MCF 10A (cell line): Measurements from ENCODE around the gene SLC10A7. TPM values are rescaled to one million over a fixed set of nuclear protein-coding genes. Genes with fewer than 3 reads are reported as not detected.

Experiments used
- BruUV-seq: library from RNA; stranded (reverse); fragments of 400-500 nt; replicated peaks from 2 replicates; lab custom pipeline; 2021; lab: Mats Ljungman, UMichigan
- CTCF ChIA-PET: fragments of 300-600 bp; sonication (Branson Sonifier 250); formaldehyde crosslinking; extraction: SDS; loops from one replicate; lab custom pipeline; 2021; ENCODE audit warnings: antibody characterized with exemption, inconsistent platforms; lab: Yijun Ruan, JAX
- POLR2A ChIA-PET: fragments of 300-600, 350-650 bp; sonication (Branson Sonifier 250); formaldehyde crosslinking; extraction: SDS; loops from one replicate; lab custom pipeline; 2020; ENCODE audit warnings: antibody characterized with exemption, inconsistent platforms; lab: Yijun Ruan, JAX
- DNase-seq: peaks from one replicate; pipeline ENCODE4 v3.0.0-alpha.2; 2018; ENCODE audit not compliant: unreplicated experiment
- H3K27ac Mint-ChIP-seq: one replicate; pipeline ENCODE4 v1.8.0; 2022; ENCODE audit warnings: mild to moderate bottlenecking, low read depth, mixed read lengths; ENCODE audit not compliant: unreplicated experiment
- H3K27me3 Mint-ChIP-seq: one replicate; pipeline ENCODE4 v1.8.0; 2022; ENCODE audit warnings: mixed read lengths; ENCODE audit not compliant: insufficient read depth, unreplicated experiment
- H3K36me3 Mint-ChIP-seq: one replicate; pipeline ENCODE4 v1.8.0; 2022; ENCODE audit warnings: mild to moderate bottlenecking, moderate library complexity, mixed read lengths; ENCODE audit not compliant: insufficient read depth, unreplicated experiment
- H3K4me1 Mint-ChIP-seq: one replicate; pipeline ENCODE4 v1.8.0; 2022; ENCODE audit warnings: mixed read lengths; ENCODE audit not compliant: insufficient read depth, unreplicated experiment
- H3K4me3 Mint-ChIP-seq: one replicate; pipeline ENCODE4 v1.8.0; 2022; ENCODE audit warnings: mild to moderate bottlenecking, moderate library complexity, mixed read lengths; ENCODE audit not compliant: unreplicated experiment
- H3K9me3 Mint-ChIP-seq: one replicate; pipeline ENCODE4 v1.8.0; 2022; ENCODE audit warnings: mixed read lengths; ENCODE audit not compliant: unreplicated experiment
- intact Hi-C: fragments of 100-400 bp; cut with micrococcal nuclease; formaldehyde crosslinking; loops from 2 replicates; pipeline ENCODE4 v1.14.1; 2022
- total RNA-seq: library from RNA; stranded (reverse); gene quantifications from 2 replicates; pipeline ENCODE4 v1.2.3, GENCODE V29; 2022
- TF ChIP-seq, protein P1 (sequence below): fragments of 200-600 bp; IDR thresholded peaks from one replicate; pipeline ENCODE4 v1.8.0; 2022; ENCODE audit warnings: antibody characterized with exemption, mild to moderate bottlenecking; ENCODE audit not compliant: unreplicated experiment

SLC10A7 gene
- total RNA-seq, 1 experiment from 2014 or later = 23.0 TPM

DNA sequence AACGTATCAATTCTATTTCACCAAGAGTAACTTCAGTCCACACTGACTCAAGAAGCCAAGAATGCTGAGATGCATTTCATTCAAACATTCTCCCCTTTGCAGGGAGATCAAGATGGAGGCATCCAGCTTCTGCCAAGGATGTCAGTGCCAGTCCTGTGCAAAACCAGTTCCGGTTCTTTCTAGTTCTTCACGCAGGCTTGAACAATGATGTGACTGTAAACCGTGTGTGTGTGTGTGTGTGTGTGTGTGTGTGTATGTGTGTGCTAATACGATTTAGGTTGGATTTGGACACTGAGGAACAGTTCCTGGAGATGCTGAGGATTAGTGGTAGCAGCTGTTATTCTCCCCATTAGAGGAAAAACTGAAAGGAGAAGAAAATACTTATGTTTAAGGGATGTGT lies 307.5 kb downstream of the SLC10A7 start, which contains the start of gene REELD1:
Gene REELD1 (plus strand): TSS at position 301 of the 400 bp plus-strand sequence. CDS start 2,415 bp downstream, outside the sequence.
- Mint-ChIP-seq H3K27ac (no peak within 1 kb of the TSS), H3K27me3 (peaks cover 10% of the 10 kb centered on the region)
- no TSS peak for BruUV-seq

DNA sequence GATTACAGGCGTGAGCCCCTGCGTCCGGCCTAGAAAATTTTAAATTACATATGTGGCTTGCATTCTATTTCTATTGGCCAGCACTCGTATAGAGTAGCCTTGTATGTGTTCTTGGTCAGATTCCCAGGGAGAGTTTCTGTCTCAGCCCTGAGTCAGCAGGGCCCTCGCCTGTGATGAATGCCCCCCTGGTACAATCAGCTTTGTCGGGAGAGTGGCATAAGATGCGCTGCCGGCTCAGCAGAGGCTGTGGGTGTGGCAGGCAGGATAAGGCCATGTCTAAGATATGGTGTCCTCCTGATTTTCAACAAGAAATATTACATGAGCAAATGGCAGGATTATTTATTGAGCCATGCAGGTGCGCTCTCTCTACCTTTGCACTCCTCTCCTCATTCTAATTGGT lies 309.0 kb downstream of the SLC10A7 start:
- ChIA-PET CTCF (no interaction called here), POLR2A (no interaction called here)
- intact Hi-C loops = no loop called here
- TF ChIP-seq, protein P1, sequence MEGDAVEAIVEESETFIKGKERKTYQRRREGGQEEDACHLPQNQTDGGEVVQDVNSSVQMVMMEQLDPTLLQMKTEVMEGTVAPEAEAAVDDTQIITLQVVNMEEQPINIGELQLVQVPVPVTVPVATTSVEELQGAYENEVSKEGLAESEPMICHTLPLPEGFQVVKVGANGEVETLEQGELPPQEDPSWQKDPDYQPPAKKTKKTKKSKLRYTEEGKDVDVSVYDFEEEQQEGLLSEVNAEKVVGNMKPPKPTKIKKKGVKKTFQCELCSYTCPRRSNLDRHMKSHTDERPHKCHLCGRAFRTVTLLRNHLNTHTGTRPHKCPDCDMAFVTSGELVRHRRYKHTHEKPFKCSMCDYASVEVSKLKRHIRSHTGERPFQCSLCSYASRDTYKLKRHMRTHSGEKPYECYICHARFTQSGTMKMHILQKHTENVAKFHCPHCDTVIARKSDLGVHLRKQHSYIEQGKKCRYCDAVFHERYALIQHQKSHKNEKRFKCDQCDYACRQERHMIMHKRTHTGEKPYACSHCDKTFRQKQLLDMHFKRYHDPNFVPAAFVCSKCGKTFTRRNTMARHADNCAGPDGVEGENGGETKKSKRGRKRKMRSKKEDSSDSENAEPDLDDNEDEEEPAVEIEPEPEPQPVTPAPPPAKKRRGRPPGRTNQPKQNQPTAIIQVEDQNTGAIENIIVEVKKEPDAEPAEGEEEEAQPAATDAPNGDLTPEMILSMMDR = no peak
- no peak overlapping the region for H3K4me3 Mint-ChIP-seq
- DNase-seq = no peak
- H3K36me3 Mint-ChIP-seq = no peaks in the 10 kb centered on the region
- H3K4me1 Mint-ChIP-seq = no peaks in the 10 kb centered on the region
- no TSS peak for BruUV-seq
- no peak overlapping the region for H3K27ac Mint-ChIP-seq
- no peaks in the 10 kb centered on the region for H3K9me3 Mint-ChIP-seq
- peaks cover 13% of the 10 kb centered on the region for H3K27me3 Mint-ChIP-seq

More for the DNA sequence above, 307.5 kb downstream of the SLC10A7 start, which contains the start of gene REELD1:
- TF ChIP-seq, protein P1 = no peak
- Mint-ChIP-seq H3K36me3 (no peaks in the 10 kb centered on the region), H3K4me3 (no peak within 1 kb of the TSS), H3K4me1 (no peaks in the 10 kb centered on the region), H3K9me3 (no peaks in the 10 kb centered on the region)
- CTCF ChIA-PET = interaction anchor here (0.6 kb wide), 1 partner anchor 494 kb away, joined by 3 read pairs; no protein-coding TSS in a partner anchor
- intact Hi-C loops = no loop called here
- DNase-seq = no peak
- POLR2A ChIA-PET = interaction anchor here (0.6 kb wide), 1 partner anchor 9 kb away, joined by 3 read pairs; no protein-coding TSS in a partner anchor

DNA sequence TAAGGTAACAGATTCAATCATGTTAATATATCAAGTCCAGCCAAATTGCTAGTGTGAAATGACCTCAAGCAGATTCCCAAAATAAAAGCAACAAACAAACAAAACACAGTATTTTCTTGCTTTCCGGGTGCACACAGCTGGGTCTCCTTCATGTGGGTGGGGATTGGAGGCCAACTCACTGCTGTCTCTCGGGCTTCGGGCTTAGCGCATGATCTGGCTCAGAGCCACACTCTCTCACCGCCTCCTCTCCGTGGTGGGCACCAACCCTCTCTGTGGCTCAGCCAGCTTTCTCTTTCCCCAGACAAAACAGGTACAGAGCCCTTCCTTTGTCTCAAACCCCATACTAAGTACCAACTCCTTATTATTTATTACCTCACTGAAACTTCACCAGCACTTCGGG lies 310.3 kb downstream of the SLC10A7 start:
- CTCF ChIA-PET = interaction anchor here (0.6 kb wide), 1 partner anchor 49 kb away, joined by 3 read pairs; no protein-coding TSS in a partner anchor
- intact Hi-C loops = no loop called here

DNA sequence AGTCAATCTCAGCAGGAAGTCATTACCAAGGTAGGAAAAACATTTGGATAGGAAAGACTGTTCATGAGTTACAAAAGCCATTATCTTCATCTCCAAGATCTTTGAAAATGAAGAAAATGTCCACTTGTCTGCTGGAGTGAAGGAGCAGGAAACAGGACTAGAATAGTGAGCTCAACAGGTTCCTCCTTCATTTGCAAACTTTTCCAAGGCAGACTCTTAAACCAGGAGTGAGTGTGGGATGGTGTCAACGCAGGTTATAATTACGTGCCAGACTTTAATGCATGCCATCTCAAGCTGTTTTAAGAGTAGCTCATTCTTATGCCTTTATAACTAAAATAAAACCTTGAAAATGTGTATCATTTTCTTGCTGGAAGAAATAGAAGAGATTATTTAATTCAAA lies 310.9 kb downstream of the SLC10A7 start:
- no TSS peak for BruUV-seq
- no peaks in the 10 kb centered on the region for H3K9me3 Mint-ChIP-seq
- TF ChIP-seq, protein P1 = no peak
- no peaks in the 10 kb centered on the region for H3K4me1 Mint-ChIP-seq
- intact Hi-C loops = no loop called here
- no peak overlapping the region for H3K4me3 Mint-ChIP-seq
- no peaks in the 10 kb centered on the region for H3K36me3 Mint-ChIP-seq
- no peak overlapping the region for H3K27ac Mint-ChIP-seq
- no peak for DNase-seq
- CTCF ChIA-PET = no interaction called here
- H3K27me3 Mint-ChIP-seq = peaks cover 13% of the 10 kb centered on the region
- POLR2A ChIA-PET = no interaction called here

More for the DNA sequence above, 310.3 kb downstream of the SLC10A7 start:
- H3K36me3 Mint-ChIP-seq = no peaks in the 10 kb centered on the region
- no peak overlapping the region for H3K4me3 Mint-ChIP-seq
- H3K4me1 Mint-ChIP-seq = no peaks in the 10 kb centered on the region
- POLR2A ChIA-PET = no interaction called here
- TF ChIP-seq, protein P1 = no peak
- H3K9me3 Mint-ChIP-seq = no peaks in the 10 kb centered on the region
- no TSS peak for BruUV-seq
- H3K27ac Mint-ChIP-seq = no peak overlapping the region
- peaks cover 13% of the 10 kb centered on the region for H3K27me3 Mint-ChIP-seq
- DNase-seq = no peak
